Left lobe of liver (tissue), 2 donors: ENCODE results near the gene RNF14. TPM values are rescaled to one million over a fixed set of nuclear protein-coding genes. Genes with fewer than 3 reads are reported as not detected.
A peak's percentile ranks its signal among the peaks of the same experiment; 100 is the strongest.
"Not testable (repeated sequence)": the region's sequence is repeated elsewhere in the genome, so short reads cannot be mapped to it uniquely, and the experiment has no call there.

Experiments used
- ATAC-seq: fragments of 200-7000 bp; cut with Tn5 transposase; one replicate; pipeline ENCODE4 v1.9.1; 2020; ENCODE audit warnings: mild to moderate bottlenecking, moderate library complexity
- DNase-seq: peaks from one replicate; pipeline ENCODE4 v3.0.0-alpha.2; 2020; ENCODE audit warnings: low spot score
- total RNA-seq: library from RNA; stranded (reverse); gene quantifications from one replicate; pipeline ENCODE4 v1.2.1, GENCODE V29; 2021
- donor health status: DM: no; HTN: no; CAD: no; lungs with moderate emphysema.
- donor health status: DM: no; HTN: yes; CAD: no.

RNF14 gene, protein sequence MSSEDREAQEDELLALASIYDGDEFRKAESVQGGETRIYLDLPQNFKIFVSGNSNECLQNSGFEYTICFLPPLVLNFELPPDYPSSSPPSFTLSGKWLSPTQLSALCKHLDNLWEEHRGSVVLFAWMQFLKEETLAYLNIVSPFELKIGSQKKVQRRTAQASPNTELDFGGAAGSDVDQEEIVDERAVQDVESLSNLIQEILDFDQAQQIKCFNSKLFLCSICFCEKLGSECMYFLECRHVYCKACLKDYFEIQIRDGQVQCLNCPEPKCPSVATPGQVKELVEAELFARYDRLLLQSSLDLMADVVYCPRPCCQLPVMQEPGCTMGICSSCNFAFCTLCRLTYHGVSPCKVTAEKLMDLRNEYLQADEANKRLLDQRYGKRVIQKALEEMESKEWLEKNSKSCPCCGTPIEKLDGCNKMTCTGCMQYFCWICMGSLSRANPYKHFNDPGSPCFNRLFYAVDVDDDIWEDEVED
- total RNA-seq: 38.9 TPM

DNA sequence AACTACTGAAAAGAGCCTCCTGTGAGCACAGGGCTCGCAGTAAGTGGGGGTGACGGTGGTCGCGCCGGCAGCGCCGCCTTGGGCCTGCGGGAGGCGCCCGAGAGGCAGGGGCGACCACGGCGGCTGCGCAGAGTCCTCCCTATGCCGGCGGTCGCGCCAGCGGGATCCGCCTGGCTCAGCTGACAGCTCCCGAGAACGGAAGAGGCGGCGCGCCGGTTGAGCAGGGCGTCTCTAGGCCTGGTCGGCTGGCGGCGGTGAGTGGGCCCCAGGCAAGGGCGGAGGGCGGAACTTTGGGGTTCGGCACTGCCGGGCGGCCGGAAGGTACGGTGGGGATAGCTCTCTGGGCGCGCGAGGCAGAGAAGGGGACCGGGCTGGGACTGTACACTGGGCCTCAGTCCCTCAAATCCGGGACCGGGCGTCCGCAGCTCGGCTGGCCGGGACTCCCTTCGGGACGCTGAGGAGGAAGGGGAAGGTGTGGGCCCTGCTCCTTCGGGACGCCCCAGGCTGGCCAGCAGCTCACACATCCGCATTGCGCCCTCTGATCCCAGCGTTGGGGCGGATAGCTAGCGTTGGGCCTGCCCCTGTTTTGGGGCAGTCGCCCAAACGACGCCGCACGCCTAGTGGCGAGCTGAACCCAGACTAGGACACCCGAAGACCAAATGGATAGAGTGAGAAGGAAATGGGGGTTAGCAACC, at the start of gene RNF14:
RNF14 (plus strand) TSS at position 192 of the 695 bp plus-strand sequence. CDS start 4,484 bp downstream, outside the sequence.
- ATAC-seq: peak; percentile 94
- peak; percentile 94 for DNase-seq

DNA sequence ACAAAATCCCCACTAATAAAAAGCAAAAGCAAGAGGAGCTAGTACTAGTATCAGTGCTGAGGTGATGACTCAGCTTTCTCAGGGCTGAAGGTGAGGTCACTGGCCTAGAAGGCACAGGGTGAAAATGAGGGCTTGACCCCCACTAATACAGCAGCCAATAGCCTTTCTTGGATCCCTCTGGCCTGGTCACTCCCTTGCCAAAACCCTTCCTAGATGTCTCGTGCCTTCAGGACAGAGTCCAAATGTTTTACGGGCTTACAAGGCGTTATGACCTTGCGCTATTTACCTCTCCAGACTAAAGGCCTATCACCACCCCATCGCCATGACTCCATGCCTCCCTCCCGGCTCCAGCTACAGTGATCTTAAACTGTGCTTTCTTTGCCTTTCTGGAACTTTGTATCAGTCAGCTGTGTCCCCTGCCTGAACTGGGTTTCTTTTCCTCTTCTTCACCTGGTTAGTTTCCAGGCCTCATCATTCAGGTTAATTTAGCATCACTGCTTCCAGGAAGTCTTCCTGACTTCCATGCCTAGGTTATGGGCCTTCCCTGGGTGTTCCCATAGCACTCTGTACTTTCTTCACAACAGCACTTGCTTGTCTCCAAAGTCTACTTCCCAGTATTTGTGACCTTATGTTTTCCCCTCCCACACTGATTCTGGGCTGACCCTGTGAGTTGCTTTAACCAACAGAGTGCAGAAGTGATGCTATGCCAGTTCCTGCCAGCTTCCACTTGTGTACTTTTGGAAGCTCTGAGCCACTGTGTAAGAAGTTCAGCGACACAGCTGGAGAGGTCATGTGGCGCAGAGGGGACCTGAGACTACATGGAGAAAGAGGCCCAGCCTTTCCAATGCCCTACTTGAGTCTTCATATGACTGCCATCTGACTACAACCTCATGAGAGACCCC, 49.4 kb upstream of the RNF14 start:
- peak; percentile 35 for ATAC-seq

DNA sequence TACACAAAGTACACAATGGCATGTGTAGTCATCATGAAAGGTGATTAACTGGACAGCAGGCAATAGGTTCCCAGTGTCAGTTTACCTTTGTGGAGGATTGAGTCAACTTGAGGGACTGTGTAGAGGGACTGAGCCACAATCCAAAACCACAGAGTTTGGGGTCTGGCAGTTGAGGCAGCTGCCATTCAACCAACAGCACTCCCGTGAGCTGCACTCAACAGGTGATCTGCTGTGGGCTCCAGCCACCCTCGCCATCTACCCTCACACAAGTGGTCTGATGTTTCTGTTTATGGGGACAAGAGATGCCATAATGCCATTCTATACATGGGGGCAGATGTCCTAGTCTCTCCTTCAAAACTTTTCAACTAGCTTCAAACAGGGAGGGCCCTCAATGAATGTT, 48.1 kb upstream of the RNF14 start:
- ATAC-seq: no peak
- DNase-seq: no peak

More for the DNA sequence above, 49.4 kb upstream of the RNF14 start:
- DNase-seq: peak; percentile 59

DNA sequence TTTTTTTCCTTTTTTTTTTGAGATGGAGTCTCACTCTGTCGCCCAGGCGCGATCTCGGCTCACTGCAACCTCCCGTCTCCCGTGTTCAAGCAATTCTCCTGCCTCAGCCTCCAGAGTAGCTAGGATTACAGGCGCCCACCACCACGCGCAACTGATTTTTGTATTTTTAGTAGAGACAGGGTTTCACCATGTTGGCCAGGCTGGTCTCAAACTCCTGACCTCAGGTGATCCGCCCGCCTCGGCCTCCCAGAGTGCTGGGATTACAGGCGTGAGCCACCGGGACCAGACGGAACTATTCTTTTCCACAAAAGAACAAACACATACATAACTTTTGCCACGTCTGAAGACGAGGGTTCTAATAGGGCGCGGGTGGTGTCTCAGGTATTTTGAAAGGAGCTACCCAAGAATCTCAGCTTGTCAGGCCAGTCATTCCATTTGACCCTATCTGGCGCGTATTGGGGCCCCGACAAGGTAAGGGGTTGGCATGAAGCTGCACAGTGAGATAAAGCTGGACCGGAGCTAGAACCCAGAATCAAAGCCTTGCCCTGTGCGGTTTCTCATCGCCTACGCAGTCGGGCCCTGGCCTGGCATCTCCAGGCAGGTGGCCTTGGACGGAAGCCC, 46.0 kb upstream of the RNF14 start:
- ATAC-seq, DNase-seq: not testable (repeated sequence)

DNA sequence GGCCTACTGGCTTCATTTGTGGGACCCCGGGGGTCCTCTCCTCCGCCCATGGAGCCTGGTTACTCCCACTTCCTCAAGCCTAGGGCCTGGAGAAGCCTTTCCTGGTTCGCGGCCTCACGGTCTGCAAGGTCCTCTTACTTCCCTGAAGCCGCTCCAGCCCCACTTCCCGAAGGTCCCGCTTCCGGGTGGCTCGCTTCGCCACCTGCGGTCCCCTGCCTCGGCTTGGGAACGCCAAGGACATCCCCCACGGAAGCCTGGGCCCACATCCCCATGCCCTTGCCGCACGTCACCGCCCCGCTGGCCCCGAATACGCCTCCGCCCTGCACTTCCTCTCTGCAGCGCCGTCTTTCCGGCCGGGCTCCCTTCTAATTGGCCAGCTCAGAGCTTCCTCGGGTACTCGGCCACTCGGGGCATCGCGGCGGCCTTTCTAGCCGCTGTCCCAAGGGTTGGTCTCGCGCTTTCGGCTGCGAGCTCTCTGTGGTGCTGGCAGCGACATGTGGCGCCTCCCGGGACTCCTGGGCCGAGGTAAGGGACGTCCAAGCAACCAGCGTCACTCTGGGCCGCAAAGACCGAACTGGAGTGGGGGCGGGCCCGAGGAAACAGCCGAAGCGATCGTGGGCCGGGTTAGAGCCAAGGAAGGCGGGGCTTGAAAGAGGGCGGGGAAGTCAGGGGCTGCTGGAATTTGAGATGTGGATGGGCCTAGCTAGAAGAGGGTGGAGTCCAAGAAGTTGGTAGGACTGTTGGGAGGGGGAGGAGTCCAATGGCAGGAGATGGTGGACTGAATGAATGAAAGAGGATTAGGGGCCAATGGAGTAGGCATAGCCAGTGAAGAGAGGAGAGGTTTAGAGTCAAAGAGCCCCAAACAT, 45.2 kb upstream of the RNF14 start, which contains the start of gene DELE1:
DELE1 (plus strand) TSS at position 424 of the 866 bp plus-strand sequence; CDS start at position 495, 71 bp downstream.
- DNase-seq: peak; percentile 94
- ATAC-seq: peak; percentile 95

DNA sequence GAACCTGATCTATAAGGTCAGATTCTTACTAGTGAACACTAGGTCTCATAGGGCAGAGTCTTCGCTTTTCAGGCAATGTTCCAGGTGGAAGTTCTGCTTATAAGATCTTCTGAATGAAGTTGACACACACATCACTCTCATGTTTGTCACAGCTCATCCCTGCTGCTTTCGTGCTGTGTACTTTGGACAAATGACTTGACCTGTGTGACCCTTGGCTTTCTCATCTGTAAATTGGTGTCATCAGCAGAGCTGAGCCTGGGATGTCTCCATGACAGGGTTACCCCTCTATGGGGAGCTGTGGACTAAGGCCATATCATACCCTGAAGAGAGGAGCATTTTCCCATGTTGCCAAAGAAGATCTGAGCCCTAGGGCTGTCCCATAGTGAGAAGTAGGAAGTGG, 42.5 kb upstream of the RNF14 start:
- ATAC-seq (no peak), DNase-seq (no peak)

DNA sequence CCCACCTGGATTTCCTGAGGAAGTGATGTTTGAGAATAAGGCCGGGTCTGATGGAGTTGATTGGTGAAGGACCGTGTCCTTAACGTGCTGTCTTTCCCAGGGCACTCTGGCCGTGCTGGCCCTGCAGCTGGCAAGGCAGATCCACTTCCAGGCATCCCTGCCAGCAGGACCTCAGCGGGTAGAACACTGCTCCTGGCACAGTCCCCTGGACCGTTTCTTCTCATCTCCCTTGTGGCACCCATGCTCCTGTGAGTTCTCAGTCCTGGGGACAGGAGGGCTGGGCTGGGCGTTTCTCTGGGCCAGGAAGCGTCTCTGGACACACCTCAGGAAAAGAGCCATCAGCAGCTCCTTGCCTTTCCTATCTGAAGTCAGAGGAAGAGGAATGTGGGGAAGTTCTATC, 40.9 kb upstream of the RNF14 start:
- ATAC-seq (no peak), DNase-seq (no peak)

DNA sequence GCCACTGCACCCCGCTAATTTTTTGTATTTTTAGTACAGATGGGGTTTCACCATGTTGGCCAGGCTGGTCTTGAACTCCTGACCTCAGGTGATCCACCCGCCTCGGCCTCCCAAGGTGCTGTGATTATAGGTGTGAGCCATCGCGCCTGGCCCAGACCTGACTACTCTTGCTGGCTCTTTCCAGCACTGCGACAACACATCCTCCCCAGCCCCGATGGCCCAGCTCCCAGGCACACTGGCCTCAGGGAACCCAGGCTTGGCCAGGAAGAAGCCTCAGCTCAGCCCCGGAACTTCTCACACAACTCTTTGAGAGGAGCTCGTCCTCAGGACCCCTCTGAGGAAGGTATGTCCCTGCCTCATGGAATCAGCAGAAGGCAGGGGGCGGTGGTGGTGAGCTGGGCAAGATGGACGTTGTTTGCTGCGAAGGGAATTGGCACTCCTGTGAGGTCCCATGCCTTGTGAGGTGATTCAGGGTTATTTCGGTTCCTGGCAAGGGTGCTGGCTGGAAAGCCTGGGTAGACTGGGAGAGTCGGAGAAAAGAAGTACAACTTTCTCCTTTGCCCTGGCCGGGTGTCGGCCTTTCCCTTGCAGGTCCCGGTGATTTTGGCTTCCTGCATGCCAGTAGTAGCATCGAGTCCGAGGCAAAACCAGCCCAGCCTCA, 39.4 kb upstream of the RNF14 start:
- ATAC-seq: no peak
- no peak for DNase-seq

DNA sequence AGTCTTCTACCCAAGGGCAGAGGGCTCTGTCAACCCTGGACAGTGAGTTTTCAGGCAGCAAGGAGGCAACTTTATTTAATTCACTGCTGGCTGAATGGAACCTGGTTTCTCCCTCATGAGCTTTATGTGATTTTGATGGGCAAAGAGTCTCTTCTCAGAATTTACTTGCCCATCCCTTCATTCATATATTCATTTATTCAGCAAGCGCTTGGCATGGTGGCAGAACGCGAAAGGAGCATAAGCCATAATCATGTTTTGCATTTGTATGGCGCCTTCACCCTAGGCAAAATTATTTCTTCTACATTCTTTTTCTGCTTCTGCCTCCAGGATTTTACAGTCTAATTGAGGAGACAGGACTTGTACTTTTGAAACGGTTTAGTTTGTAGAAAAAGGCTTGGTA, 37.2 kb upstream of the RNF14 start:
- ATAC-seq (no peak), DNase-seq (no peak)

DNA sequence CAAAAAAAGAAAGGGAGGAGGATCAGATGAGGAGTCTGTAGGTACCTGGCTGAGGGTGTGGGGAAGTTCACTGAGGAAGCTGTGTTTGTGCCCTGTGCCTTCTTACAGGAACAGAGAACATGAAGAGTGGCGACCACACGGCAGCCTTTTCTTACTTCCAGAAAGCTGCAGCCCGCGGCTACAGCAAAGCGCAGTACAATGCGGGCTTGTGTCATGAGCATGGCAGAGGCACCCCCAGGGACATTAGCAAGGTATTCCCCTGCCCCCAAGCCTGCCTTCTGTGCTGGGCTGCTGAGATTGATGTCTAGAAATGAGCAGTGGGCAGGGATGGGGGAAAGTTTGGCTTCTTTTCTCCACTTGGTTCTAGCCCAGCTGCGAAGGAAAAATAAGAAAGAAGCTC, 35.8 kb upstream of the RNF14 start:
- no peak for ATAC-seq
- no peak for DNase-seq

DNA sequence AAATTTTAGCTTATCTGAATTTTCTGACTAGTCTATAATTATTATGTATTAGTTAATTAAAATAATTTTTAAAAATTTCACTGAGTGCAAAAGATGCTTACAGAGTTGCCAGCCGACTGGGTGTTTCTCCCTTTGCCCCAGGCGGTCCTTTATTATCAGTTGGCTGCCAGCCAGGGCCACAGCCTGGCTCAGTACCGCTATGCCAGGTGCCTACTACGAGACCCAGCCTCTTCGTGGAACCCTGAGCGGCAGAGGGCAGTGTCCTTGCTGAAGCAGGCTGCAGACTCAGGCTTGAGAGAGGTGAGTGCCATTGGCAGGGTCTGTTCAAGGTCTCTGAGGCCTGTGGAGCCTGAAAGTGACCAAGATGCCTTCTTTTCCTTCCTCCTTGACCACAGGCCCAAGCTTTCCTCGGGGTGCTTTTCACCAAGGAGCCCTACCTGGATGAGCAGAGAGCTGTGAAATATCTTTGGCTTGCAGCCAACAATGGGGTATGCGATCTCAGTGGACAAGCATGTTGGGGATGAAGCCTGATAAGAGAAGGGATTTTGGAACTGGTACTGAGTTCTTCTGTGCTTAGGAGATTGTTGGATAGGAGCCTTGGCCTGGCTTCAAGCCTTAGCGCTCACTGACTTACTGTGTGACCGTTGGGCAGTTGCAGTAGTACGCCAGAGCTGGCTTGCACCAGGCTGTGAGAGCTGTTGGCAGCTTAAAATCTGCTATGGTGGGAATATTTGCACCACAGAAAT, 34.6 kb upstream of the RNF14 start:
- DNase-seq (peak; percentile 80), ATAC-seq (peak; percentile 93)

DNA sequence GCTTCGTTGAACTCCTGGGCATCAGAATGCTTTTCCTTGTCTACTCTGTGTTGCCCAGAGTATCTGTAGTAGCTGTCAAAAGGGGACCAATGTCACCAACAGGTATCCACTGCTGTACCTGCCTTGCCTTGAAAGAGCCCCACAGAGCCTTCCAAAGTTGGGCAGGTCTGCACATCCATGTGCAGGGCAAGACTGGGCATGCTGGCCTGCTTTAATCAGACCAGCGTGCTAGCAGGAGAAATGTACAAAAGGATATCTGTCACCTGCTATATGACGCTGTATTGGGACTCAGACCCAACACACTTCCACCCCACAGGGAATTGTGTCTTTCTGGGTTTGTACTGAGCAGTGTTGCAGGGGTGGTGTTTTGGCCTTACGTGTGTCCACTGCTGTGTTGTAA, 33.4 kb upstream of the RNF14 start:
- no peak for ATAC-seq
- no peak for DNase-seq

DNA sequence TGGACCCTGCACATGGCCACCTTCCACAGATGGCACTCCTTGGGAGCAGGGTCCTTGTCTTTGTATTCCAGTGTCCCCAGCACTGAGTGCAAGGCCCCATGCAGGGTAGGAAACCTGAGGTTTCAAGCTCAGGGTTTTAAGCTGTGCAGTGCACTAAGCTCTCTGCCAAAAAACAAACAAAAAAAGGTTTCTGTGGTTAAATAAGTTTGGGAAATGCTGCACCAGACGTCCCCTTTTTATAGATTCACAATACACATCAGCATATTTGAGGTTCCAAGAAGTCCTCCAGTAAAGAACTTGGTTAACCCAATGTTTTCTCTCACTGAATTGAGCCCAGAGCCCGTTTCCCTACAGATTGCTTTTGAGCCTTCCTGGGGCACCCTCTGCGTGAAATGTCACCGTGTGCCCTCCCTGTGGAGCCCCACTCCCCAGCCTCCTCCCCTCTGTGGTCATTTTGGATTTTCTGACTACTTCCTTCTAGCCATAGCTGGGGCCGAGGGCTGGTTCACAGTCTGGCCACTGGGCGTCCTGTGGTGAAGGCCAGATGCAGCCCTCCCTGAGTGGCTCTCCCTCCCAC, 28.1 kb upstream of the RNF14 start:
- ATAC-seq: no peak
- no peak for DNase-seq

DNA sequence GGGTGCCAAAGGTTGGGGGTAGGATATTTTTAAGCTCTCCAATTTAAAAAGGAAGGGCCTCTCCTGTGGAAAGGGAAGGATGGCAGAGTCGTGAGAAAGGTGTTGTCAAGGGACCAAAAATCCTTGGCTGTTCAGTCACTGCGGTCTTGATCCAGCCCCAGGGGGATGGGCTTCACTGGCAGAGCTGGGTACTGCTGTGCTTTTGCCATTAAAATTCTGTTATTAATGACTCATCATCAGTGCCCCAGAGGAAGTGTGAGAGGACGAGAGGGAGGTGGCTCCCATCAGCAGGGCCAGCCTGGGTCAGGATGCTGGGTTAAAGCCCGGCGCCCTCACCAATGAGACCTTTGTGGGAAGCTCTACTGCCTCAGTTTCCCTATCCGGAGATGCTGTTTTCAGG, 27.6 kb upstream of the RNF14 start:
- no peak for ATAC-seq
- DNase-seq: no peak

DNA sequence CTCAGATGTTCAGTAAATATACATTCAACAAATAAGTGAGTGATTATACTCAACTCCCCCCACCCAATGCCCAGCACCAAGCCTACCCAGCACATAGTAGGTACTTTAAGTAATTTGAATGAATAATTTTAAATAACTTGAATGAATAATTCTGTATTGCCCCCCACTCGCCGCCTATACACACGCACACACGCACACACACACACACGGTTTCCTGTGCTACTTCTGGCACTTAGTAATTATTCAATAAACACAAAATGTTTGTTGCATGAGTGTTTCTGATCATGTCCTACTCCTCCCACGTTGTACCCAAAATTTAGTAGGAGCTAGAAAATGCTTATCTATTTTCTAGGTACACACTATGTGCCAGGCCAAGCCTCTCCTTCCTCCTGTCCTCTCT, 27.1 kb upstream of the RNF14 start:
- ATAC-seq: no peak
- DNase-seq: no peak

DNA sequence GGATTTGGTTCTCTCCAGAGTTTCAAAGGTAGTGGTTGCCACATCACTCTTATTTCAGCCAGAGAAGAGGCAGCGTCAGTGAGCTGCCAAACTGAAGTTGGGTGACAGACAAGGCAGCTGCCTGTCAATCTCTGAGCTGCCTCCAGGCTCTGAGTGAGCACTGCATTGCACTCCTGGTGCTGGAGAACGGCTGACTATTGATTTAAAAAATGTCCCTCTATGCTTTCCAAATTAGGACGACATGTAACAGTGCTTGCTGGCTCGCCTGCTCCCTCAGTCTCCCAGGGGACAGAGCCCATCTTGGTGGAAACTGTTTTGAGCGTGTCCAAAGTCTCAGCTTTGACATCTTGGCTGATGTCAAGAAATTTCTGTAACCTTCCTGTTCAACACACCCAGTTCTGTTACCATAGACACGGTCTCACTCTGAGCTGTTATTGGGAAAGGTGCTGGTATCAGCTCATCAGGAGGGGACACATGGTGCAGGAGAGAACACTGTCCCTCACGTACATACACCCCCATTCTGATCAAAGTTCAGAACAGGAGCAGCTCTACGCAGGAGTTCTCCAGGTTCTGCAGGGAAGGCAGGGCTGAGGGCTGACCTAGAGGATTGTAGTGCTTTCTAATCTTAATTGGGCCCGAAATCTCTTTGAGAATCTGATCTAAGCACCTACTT, 26.6 kb upstream of the RNF14 start:
- peak; percentile 62 for DNase-seq
- peak; percentile 89 for ATAC-seq

DNA sequence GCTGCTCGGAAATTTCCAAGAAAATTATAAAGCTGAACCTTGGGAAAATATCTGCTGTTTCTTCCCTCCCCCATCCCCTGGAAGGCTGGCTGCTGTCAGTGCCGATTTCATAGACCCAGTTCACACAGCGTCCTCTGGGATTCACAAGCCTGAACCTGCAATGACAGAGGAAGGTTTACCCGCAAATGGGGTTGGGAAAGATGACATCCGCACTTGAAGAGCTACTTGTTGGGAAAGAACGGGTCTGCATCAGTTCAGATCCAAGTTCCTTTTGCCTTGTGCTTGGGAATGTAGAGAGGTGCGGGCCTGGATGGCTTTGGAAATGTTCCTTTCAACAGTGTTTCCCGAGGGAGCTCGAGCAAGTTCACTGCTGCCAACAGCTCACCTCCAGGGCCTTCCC, 24.8 kb upstream of the RNF14 start:
- DNase-seq (no peak), ATAC-seq (no peak)
